GM12878 (cell line): ENCODE data around the gene MAML2.

Source experiments
- CBFB ChIP-seq: IDR thresholded peaks from 2 replicates; pipeline ENCODE4 v1.6.1; 2016; ENCODE audit warnings: antibody characterized with exemption, low read depth
- CTCF ChIP-seq, 3 experiments: IDR thresholded peaks in 2 of 3; conservative IDR thresholded peaks in 1 of 3; 2 replicates each; pipeline ENCODE4 v1.5.1; 2011; ENCODE audit warnings: low read depth in 3 of 3, low read length in 3 of 3, mild to moderate bottlenecking in 3 of 3, control low read depth in 2 of 3, moderate library complexity in 2 of 3, inconsistent platforms in 1 of 3, mixed read lengths in 1 of 3; ENCODE audit not compliant: control insufficient read depth in 2 of 3, insufficient read depth in 1 of 3; ENCODE audit errors: extremely low read depth in 1 of 3
- EP300 ChIP-seq, 2 experiments: fragments of 150-350 bp in 1 of 2; IDR thresholded peaks; 2 replicates each; pipeline ENCODE4 v1.6.1; 2011 to 2012; ENCODE audit warnings: low read depth in 2 of 2, low read length in 2 of 2, borderline replicate concordance in 1 of 2, improper control_type of control experiment in 1 of 2, inconsistent platforms in 1 of 2; ENCODE audit not compliant: control insufficient read depth in 1 of 2
- POLR2AphosphoS5 ChIP-seq: IDR thresholded peaks from 2 replicates; pipeline ENCODE4 v1.6.1; 2011; ENCODE audit warnings: mild to moderate bottlenecking, low read length, inconsistent platforms
- STAT1 ChIP-seq: fragments of 450-650 bp; conservative IDR thresholded peaks from 2 replicates; pipeline ENCODE4 v1.6.1; 2014; ENCODE audit warnings: antibody characterized with exemption, mild to moderate bottlenecking
- TAF1 ChIP-seq: IDR thresholded peaks from 2 replicates; pipeline ENCODE4 v1.6.1; 2011; ENCODE audit warnings: mild to moderate bottlenecking, low read depth, low read length, borderline replicate concordance
- TARDBP ChIP-seq: IDR thresholded peaks from 2 replicates; pipeline ENCODE4 v1.6.1; 2016; ENCODE audit warnings: borderline replicate concordance

- peak in 1 of 3 experiments; percentile 18; a peak in 2 of 6 replicates for TF ChIP-seq CTCF (IDR thresholded peaks at IDR 0.05 in 2 of 3, conservative IDR thresholded peaks at IDR 0.05 in 1 of 3; ENCODE audit: control insufficient read depth in 2 of 3, extremely low read depth in 1 of 3, insufficient read depth in 1 of 3, low read depth in 3 of 3, low read length in 3 of 3)
- no peak for TF ChIP-seq EP300 (IDR thresholded peaks at IDR 0.05; ENCODE audit: borderline replicate concordance in 1 of 2, control insufficient read depth in 1 of 2, low read depth in 2 of 2, low read length in 2 of 2)
- no peak for TF ChIP-seq TAF1
- TF ChIP-seq STAT1 = no peak
- TF ChIP-seq POLR2AphosphoS5 = no peak
- TF ChIP-seq TARDBP = no peak
- no peak for TF ChIP-seq CBFB
Observed at GRCh38 chr11:96241331-96241841, 101.6 kb downstream of the MAML2 start.
